Measurements from ENCODE around the gene DNAJB1.
"Not testable (repeated sequence)": the region's sequence is repeated elsewhere in the genome, so short reads cannot be mapped to it uniquely, and the experiment has no call there.

Gene DNAJB1

DNA sequence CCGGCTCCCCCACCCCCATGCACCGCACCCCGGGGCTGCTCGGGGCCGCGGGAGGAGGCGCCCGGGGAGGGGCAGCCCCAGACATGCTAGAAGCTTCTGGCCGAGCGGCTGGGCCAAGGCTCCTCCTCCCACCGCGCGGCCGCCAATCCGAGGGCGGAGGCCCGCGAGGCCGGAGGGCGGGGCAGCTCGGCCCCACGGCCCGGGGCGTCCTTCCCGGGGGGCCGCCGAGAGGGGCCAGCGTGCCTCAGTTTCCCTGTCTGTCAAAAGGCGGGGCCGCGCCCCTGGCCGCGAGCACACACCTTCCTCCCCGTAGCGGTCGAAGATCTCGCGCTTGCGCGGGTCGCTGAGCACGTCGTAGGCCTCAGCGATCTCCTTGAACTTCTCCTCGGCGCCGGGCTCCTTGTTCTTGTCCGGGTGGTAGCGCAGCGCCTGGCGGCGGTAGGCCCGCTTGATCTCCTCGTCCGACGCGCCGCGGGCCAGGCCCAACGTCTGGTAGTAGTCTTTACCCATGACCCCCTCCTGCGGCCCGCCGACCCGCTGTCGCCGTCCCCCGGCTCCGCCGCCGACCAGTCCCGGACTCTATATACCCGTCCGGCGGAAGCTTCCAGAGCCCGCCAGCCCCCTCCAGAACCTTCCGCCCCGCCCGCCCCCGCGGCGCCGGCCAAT is at the start of gene DNAJB1:
DNAJB1 (minus strand) TSS at position 558 of the 666 bp plus-strand sequence; CDS start at position 510, 48 bp downstream.
- Histone ChIP-seq H3K9ac (ENCODE audit: low read length) (peak within 1 kb of the TSS; percentile 71), H3K27ac (ENCODE audit: low read depth, low read length) (peak within 1 kb of the TSS; percentile 92), H3K27me3 (ENCODE audit: control insufficient read depth, insufficient read depth, low read length) (no peaks in the 10 kb centered on the region), H3K4me3 (ENCODE audit: low read length) (peak within 1 kb of the TSS; percentile 79), H3K4me1 (ENCODE audit: control insufficient read depth, insufficient read depth, low read length) (peaks cover 3% of the 10 kb centered on the region), H3K36me3 (ENCODE audit: control insufficient read depth, insufficient read depth, low read length) (peaks cover 17% of the 10 kb centered on the region)

DNA sequence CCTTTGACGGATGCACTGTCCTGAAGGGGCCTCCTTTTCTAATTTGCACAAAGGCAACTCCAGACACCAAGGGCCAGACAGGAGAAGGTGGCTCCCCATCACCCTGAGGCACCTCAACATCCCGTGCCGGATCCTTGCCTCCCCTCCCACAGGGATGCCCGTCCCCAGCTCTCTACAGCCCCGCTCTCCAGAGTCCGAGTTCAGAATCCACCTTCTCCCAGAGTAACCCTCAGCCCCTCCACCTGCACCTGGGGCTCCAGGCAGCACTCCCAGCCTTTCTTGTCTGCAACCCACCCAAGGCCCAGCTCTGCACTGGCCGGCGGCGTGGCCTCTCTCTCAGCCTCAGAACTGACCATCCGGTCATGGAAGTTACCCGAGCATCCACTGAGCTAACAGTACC is 48.9 kb upstream of the DNAJB1 start:
- H3K27me3 ChIP-seq (ENCODE audit: control insufficient read depth, insufficient read depth, low read length): no peaks in the 10 kb centered on the region
- no peak overlapping the region for H3K27ac ChIP-seq (ENCODE audit: low read depth, low read length)
- no peak overlapping the region for H3K9ac ChIP-seq (ENCODE audit: low read length)
- H3K4me1 ChIP-seq (ENCODE audit: control insufficient read depth, insufficient read depth, low read length): peaks cover 8% of the 10 kb centered on the region
- H3K36me3 ChIP-seq (ENCODE audit: control insufficient read depth, insufficient read depth, low read length): peaks cover 3% of the 10 kb centered on the region
- no peak overlapping the region for H3K4me3 ChIP-seq (ENCODE audit: low read length)

- H3K36me3 ChIP-seq (ENCODE audit: control insufficient read depth, insufficient read depth, low read length): peaks cover 3% of the 10 kb centered on the region
- H3K4me1 ChIP-seq (ENCODE audit: control insufficient read depth, insufficient read depth, low read length): peaks cover 8% of the 10 kb centered on the region
- H3K27ac ChIP-seq (ENCODE audit: low read depth, low read length): no peak overlapping the region
- H3K9ac ChIP-seq (ENCODE audit: low read length): no peak overlapping the region
- no peaks in the 10 kb centered on the region for H3K27me3 ChIP-seq (ENCODE audit: control insufficient read depth, insufficient read depth, low read length)
- H3K4me3 ChIP-seq (ENCODE audit: low read length): no peak overlapping the region
Observed at GRCh38 chr19:14566712-14567077, 48.5 kb upstream of the DNAJB1 start.

DNA sequence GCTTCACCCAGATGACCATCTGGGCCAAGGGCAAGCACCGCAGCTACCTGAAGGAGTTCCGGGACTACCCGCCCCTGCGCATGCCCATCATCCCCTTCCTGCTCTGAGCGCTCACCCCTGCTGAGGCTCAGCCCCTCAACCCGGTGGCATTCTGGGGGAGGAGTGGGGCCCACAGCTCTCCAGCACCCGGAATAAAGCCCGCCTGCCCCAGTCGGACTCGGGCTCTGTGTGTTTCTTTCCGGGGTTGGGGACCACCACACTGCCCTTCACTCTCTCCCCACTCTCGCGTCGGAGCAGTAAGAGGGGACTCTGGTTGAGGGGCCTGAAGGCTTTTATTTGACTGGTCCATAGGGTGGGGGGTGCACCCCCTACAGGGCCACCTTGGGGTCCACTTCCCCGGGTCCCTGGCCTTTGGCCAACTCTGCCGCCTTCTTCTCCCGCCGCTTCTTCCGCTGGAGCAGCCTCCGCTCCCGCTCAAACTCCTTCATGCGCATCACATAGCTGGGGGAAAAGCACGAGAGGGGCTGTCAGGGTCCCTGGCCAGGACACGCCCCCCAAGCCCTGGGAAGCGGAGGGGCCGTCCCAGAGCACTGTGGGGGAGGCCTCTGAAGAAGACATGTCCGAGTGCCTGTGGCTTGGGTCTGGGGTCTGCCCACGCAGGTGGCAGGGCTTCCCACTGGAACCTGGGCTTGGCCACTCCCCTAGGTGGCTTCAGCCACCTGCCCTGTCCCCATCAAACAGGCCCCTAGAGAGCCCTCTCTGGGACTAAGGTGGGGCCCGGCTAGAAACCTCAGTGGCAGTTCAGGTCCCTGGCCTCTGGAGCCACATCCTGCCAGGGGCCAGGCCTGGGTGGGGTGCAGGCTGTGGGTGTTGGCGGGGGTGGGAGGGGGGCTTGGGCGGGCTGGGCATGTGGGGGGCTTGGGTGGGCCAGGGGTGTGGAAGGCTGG is 47.8 kb upstream of the DNAJB1 start:
- no peak overlapping the region for H3K27ac ChIP-seq (ENCODE audit: low read depth, low read length)
- no peak overlapping the region for H3K4me3 ChIP-seq (ENCODE audit: low read length)
- H3K4me1 ChIP-seq (ENCODE audit: control insufficient read depth, insufficient read depth, low read length): peaks cover 6% of the 10 kb centered on the region
- H3K27me3 ChIP-seq (ENCODE audit: control insufficient read depth, insufficient read depth, low read length): no peaks in the 10 kb centered on the region
- H3K36me3 ChIP-seq (ENCODE audit: control insufficient read depth, insufficient read depth, low read length): peaks cover 3% of the 10 kb centered on the region
- H3K9ac ChIP-seq (ENCODE audit: low read length): no peak overlapping the region

DNA sequence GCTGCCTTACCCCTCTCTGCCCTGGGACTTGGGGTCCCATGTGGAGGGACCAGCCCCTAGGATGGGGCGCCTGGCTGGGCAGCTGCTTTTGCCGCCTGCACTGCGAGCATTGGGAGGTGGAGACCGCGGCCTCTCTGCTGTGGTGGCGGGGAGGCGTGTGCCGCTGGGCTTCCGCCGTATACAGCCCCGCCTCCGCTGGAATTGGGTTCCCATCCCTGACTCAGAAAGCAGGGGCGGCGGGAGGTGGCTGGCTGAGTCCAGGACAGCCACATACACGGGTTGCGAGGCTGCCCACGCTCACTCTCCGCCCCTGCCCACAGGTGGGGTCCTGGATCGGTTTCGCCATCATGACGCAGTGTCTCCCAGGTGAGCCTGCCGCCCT is 47.1 kb upstream of the DNAJB1 start:
- Histone ChIP-seq H3K27ac (ENCODE audit: low read depth, low read length) (no peak overlapping the region), H3K36me3 (ENCODE audit: control insufficient read depth, insufficient read depth, low read length) (peaks cover 3% of the 10 kb centered on the region), H3K9ac (ENCODE audit: low read length) (no peak overlapping the region), H3K4me3 (ENCODE audit: low read length) (no peak overlapping the region), H3K4me1 (ENCODE audit: control insufficient read depth, insufficient read depth, low read length) (no peaks in the 10 kb centered on the region), H3K27me3 (ENCODE audit: control insufficient read depth, insufficient read depth, low read length) (no peaks in the 10 kb centered on the region)

DNA sequence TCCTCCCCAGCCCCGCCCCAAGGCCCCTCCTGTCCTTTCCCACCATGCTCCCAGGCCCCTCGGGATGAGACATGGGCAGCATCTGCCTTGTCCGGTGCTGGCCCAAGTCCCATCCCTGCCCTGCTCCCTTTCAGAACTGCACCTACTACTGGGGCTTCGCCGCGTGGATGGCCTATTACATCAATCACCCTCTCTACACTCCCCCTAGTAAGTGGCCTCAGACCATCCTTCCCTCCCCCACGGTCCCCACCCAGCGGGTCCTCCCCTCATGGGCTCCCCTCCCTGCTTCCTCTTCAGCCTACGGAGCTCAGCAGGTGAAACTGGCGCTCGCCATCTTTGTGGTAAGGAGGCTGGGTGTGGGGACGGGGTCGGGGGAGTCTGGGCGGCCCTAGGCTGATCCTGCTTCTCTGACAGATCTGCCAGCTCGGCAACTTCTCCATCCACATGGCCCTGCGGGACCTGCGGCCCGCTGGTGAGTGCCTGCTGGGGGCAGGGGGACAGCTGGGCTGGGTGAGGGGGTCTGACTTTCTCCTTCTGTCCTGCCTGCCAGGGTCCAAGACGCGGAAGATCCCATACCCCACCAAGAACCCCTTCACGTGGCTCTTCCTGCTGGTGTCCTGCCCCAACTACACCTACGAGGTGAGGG is 46.6 kb upstream of the DNAJB1 start:
- not testable (repeated sequence) for H3K4me1 ChIP-seq (ENCODE audit: control insufficient read depth, insufficient read depth, low read length); H3K27me3 ChIP-seq (ENCODE audit: control insufficient read depth, insufficient read depth, low read length); H3K36me3 ChIP-seq (ENCODE audit: control insufficient read depth, insufficient read depth, low read length); H3K9ac ChIP-seq (ENCODE audit: low read length); H3K4me3 ChIP-seq (ENCODE audit: low read length); H3K27ac ChIP-seq (ENCODE audit: low read depth, low read length)

- H3K27me3 ChIP-seq (ENCODE audit: control insufficient read depth, insufficient read depth, low read length): no peaks in the 10 kb centered on the region
- no peak overlapping the region for H3K27ac ChIP-seq (ENCODE audit: low read depth, low read length)
- H3K4me3 ChIP-seq (ENCODE audit: low read length): no peak overlapping the region
- H3K9ac ChIP-seq (ENCODE audit: low read length): no peak overlapping the region
- H3K36me3 ChIP-seq (ENCODE audit: control insufficient read depth, insufficient read depth, low read length): peaks cover 3% of the 10 kb centered on the region
- H3K4me1 ChIP-seq (ENCODE audit: control insufficient read depth, insufficient read depth, low read length): no peaks in the 10 kb centered on the region
Observed at GRCh38 chr19:14563989-14564651, 45.9 kb upstream of the DNAJB1 start.

DNA sequence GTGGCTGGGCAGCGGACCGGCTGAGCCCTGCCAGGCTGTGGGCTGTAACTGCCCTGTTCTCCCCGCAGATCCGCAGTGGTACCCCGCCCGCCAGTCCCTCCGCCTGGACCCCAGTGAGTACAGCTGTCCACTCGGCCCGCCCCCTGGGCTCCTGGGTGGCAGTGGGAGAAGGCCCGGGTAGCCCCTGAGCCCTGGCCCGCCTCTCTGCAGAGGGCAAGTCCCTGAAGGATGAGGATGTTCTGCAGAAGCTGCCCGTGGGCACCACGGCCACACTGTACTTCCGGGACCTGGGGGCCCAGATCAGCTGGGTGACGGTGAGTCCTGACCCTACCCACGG is 45.4 kb upstream of the DNAJB1 start:
- Histone ChIP-seq H3K27ac (ENCODE audit: low read depth, low read length) (no peak overlapping the region), H3K36me3 (ENCODE audit: control insufficient read depth, insufficient read depth, low read length) (peaks cover 3% of the 10 kb centered on the region), H3K4me3 (ENCODE audit: low read length) (no peak overlapping the region), H3K27me3 (ENCODE audit: control insufficient read depth, insufficient read depth, low read length) (no peaks in the 10 kb centered on the region), H3K9ac (ENCODE audit: low read length) (no peak overlapping the region), H3K4me1 (ENCODE audit: control insufficient read depth, insufficient read depth, low read length) (no peaks in the 10 kb centered on the region)

DNA sequence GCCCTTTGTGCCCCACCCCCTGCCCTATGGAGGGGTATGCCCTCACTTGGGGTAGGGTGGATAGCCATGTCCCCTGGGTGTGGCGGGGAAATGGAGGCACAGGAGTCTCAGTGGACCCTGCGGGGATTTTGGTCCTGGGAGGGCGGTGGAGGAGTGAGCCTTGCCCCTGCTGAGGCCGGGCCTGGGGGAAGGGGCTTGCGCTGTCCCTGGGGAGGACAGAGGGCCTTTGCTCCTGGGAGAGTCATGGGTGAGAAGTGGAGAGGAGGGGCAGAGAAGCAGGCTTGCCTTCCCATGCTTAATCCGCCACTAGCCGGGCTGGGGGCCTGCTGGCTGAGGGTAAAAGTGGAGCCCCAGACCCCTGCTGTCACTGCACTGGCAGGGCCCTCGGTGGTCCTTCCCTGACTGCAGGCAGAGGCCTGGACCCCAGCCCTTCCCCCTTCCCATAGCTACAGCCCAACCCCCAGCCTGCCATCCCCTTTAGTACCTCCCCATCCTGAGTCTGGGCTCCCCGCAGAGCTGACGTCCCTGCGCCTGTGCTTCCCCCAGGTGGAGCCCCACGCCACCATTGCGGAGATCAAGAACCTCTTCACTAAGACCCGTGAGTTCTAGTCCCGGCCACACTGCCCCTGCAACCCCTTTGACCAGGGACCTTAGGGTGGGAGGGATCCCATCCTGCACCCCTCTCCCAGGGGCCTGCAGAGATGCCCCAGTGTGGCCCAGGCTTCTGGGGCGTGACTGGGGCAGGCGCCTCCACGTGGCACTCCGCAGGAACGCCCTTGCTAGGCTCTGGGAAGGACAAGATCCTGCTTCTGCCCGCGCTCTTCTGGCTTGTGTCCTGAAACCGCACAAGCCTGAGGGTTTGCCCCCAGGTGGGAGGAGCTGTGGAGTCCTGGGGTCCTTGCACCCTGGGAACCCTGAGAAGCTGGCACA is 44.7 kb upstream of the DNAJB1 start:
- H3K27me3 ChIP-seq (ENCODE audit: control insufficient read depth, insufficient read depth, low read length): no peaks in the 10 kb centered on the region
- H3K4me3 ChIP-seq (ENCODE audit: low read length): no peak overlapping the region
- H3K27ac ChIP-seq (ENCODE audit: low read depth, low read length): no peak overlapping the region
- no peaks in the 10 kb centered on the region for H3K4me1 ChIP-seq (ENCODE audit: control insufficient read depth, insufficient read depth, low read length)
- peaks cover 3% of the 10 kb centered on the region for H3K36me3 ChIP-seq (ENCODE audit: control insufficient read depth, insufficient read depth, low read length)
- no peak overlapping the region for H3K9ac ChIP-seq (ENCODE audit: low read length)

- H3K27ac ChIP-seq (ENCODE audit: low read depth, low read length): no peak overlapping the region
- no peak overlapping the region for H3K4me3 ChIP-seq (ENCODE audit: low read length)
- H3K27me3 ChIP-seq (ENCODE audit: control insufficient read depth, insufficient read depth, low read length): no peaks in the 10 kb centered on the region
- H3K4me1 ChIP-seq (ENCODE audit: control insufficient read depth, insufficient read depth, low read length): no peaks in the 10 kb centered on the region
- no peak overlapping the region for H3K9ac ChIP-seq (ENCODE audit: low read length)
- peaks cover 3% of the 10 kb centered on the region for H3K36me3 ChIP-seq (ENCODE audit: control insufficient read depth, insufficient read depth, low read length)
Observed at GRCh38 chr19:14561847-14562351, 43.7 kb upstream of the DNAJB1 start.

DNA sequence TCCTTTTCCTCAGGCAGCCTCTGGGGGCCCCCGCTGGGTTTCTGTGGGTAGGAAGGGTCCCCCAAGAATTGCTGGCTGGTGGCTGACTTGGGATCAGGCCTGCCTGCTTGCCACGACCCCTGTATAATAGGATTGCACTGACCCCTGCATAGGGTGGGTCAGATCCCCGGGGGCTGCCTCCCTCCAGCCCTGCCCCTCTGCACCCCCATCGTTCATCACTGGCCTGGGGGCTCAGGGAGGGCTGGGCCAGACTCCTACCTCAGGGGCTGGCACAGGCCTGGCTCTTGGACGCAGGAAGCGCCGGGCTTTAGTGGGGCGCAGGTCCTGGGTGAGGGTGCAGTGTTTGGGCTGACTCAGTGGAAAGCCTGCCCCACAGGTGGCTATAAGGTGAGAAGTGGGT is 43.1 kb upstream of the DNAJB1 start:
- Histone ChIP-seq H3K4me3 (ENCODE audit: low read length) (no peak overlapping the region), H3K27me3 (ENCODE audit: control insufficient read depth, insufficient read depth, low read length) (no peaks in the 10 kb centered on the region), H3K4me1 (ENCODE audit: control insufficient read depth, insufficient read depth, low read length) (no peaks in the 10 kb centered on the region), H3K27ac (ENCODE audit: low read depth, low read length) (no peak overlapping the region), H3K36me3 (ENCODE audit: control insufficient read depth, insufficient read depth, low read length) (peaks cover 3% of the 10 kb centered on the region), H3K9ac (ENCODE audit: low read length) (no peak overlapping the region)

Measured in rectal smooth muscle tissue (tissue), 1 donor.